GM12891 (cell line): ENCODE measurements around the gene MKI67.

ENCODE experiments used
- DNase-seq: peaks from one replicate; pipeline ENCODE4 v3.0.0; 2011; ENCODE audit warnings: low spot score; ENCODE audit not compliant: insufficient read length
- FAIRE-seq: peaks from 2 replicates; lab custom pipeline; 2011; peaks lifted over from hg19 to GRCh38; lab: Jason Lieb, UNC
- PAX5 ChIP-seq: IDR thresholded peaks from 2 replicates; pipeline ENCODE4 v1.6.1; 2011; ENCODE audit warnings: low read length, moderate library complexity, mild to moderate bottlenecking; ENCODE audit not compliant: insufficient read depth, severe bottlenecking
- POLR2A ChIP-seq: IDR thresholded peaks from 2 replicates; pipeline ENCODE4 v1.6.1; 2011; ENCODE audit warnings: low read depth, low read length, control low read depth
- POLR2AphosphoS5 ChIP-seq: IDR thresholded peaks from 2 replicates; pipeline ENCODE4 v1.6.1; 2011; ENCODE audit warnings: low read depth, low read length, control low read depth
- POU2F2 ChIP-seq: IDR thresholded peaks from 2 replicates; pipeline ENCODE4 v1.6.1; 2011; ENCODE audit warnings: low read depth, mild to moderate bottlenecking, control low read depth, low read length, moderate library complexity
- SPI1 ChIP-seq: IDR thresholded peaks from 2 replicates; pipeline ENCODE4 v1.6.1; 2011; ENCODE audit warnings: low read depth, low read length, control low read depth
- TAF1 ChIP-seq: IDR thresholded peaks from 2 replicates; pipeline ENCODE4 v1.6.1; 2011; ENCODE audit warnings: low read depth, low read length, control low read depth

The MKI67 gene

GRCh38 chr10:128072941-128073645 lies 53.1 kb downstream of the MKI67 start:
- FAIRE-seq, result no peak
- TF ChIP-seq SPI1 (no peak), POU2F2 (no peak), TAF1 (no peak), POLR2A (no peak), POLR2AphosphoS5 (no peak), PAX5 (no peak)
- no peak for DNase-seq

GRCh38 chr10:128072046-128072445 lies 54.2 kb downstream of the MKI67 start:
- DNase-seq (no peak), FAIRE-seq (no peak)
- TF ChIP-seq POLR2AphosphoS5 (no peak), POLR2A (no peak), SPI1 (no peak), PAX5 (no peak), TAF1 (no peak), POU2F2 (no peak)

- FAIRE-seq, result no peak
- no peak for TF ChIP-seq TAF1
- no peak for TF ChIP-seq POU2F2
- no peak for TF ChIP-seq PAX5
- no peak for TF ChIP-seq POLR2A
- TF ChIP-seq POLR2AphosphoS5, result no peak
- TF ChIP-seq SPI1, result no peak
- DNase-seq, result no peak
Observed at GRCh38 chr10:128071417-128071782, 54.8 kb downstream of the MKI67 start.

- no peak for FAIRE-seq
- TF ChIP-seq POU2F2, result no peak
- no peak for TF ChIP-seq SPI1
- no peak for TF ChIP-seq POLR2A
- no peak for TF ChIP-seq TAF1
- no peak for TF ChIP-seq PAX5
- no peak for TF ChIP-seq POLR2AphosphoS5
- no peak for DNase-seq
Observed at GRCh38 chr10:128070721-128071416, 55.4 kb downstream of the MKI67 start.

- FAIRE-seq (no peak), DNase-seq (no peak)
- TF ChIP-seq PAX5, result no peak
- TF ChIP-seq TAF1, result no peak
- no peak for TF ChIP-seq SPI1
- no peak for TF ChIP-seq POU2F2
- no peak for TF ChIP-seq POLR2AphosphoS5
- TF ChIP-seq POLR2A, result no peak
Observed at GRCh38 chr10:128070161-128070560, 56.1 kb downstream of the MKI67 start.

- peak; percentile 88 for FAIRE-seq
- TF ChIP-seq SPI1 (no peak), POLR2AphosphoS5 (no peak), POU2F2 (no peak), PAX5 (no peak), POLR2A (no peak), TAF1 (no peak)
- peak; percentile 63 for DNase-seq
Observed at GRCh38 chr10:128069351-128070051, 56.7 kb downstream of the MKI67 start.

- DNase-seq (no peak), FAIRE-seq (no peak)
- no peak for TF ChIP-seq POLR2AphosphoS5
Observed at GRCh38 chr10:128068398-128069285, 57.6 kb downstream of the MKI67 start.

GRCh38 chr10:128067691-128068397 lies 58.4 kb downstream of the MKI67 start:
- TF ChIP-seq POU2F2, result no peak
- TF ChIP-seq TAF1, result no peak
- TF ChIP-seq POLR2A, result no peak
- TF ChIP-seq SPI1, result no peak
- TF ChIP-seq POLR2AphosphoS5, result no peak
- no peak for DNase-seq
- FAIRE-seq, result no peak

- peak; percentile 95 for FAIRE-seq
Observed at GRCh38 chr10:128066870-128067382, 59.3 kb downstream of the MKI67 start.

More at GRCh38 chr10:128066870-128067382, 59.3 kb downstream of the MKI67 start:
- DNase-seq, result no peak
- TF ChIP-seq POLR2AphosphoS5 (0 out of 2 replicates have a peak, but pooled peaks have one; percentile 30), SPI1 (no peak)
